H9 (cell line): Measurements from ENCODE around the gene LRIG3. TPM values are rescaled to one million over a fixed set of nuclear protein-coding genes. Genes with fewer than 3 reads are reported as not detected.

Experiments
- DNase-seq: peaks from one replicate; pipeline ENCODE4 v3.0.0-alpha.2; 2017
- H2AFZ ChIP-seq: one replicate; pipeline ENCODE4 v1.6.1; 2013; ENCODE audit warnings: mild to moderate bottlenecking, low read length, control low read depth, moderate library complexity
- H2AK5ac ChIP-seq: 2 replicates; pipeline ENCODE4 v1.6.1; 2013; ENCODE audit warnings: low read length, control low read depth, mixed read lengths; ENCODE audit not compliant: insufficient read length
- H2BK120ac ChIP-seq: one replicate; pipeline ENCODE4 v1.6.1; 2013; ENCODE audit warnings: low read depth, mild to moderate bottlenecking, low read length, control low read depth, inconsistent platforms; ENCODE audit not compliant: poor library complexity, severe bottlenecking
- H2BK12ac ChIP-seq: 2 replicates; pipeline ENCODE4 v1.6.1; 2013; ENCODE audit warnings: low read length, control low read depth, mixed read lengths, low read depth; ENCODE audit not compliant: insufficient read length
- H2BK15ac ChIP-seq: 2 replicates; pipeline ENCODE4 v1.6.1; 2013; ENCODE audit warnings: low read depth, low read length, control low read depth
- H2BK20ac ChIP-seq: one replicate; pipeline ENCODE4 v1.6.1; 2013; ENCODE audit warnings: low read depth, mild to moderate bottlenecking, low read length, control low read depth, inconsistent platforms; ENCODE audit not compliant: poor library complexity, severe bottlenecking
- H2BK5ac ChIP-seq: 2 replicates; pipeline ENCODE4 v1.6.1; 2013; ENCODE audit warnings: low read length, control low read depth, mixed read lengths; ENCODE audit not compliant: insufficient read length
- H3K14ac ChIP-seq: 2 replicates; pipeline ENCODE4 v1.6.1; 2013; ENCODE audit warnings: low read length, control low read depth; ENCODE audit not compliant: insufficient read depth
- H3K18ac ChIP-seq: 2 replicates; pipeline ENCODE4 v1.6.1; 2013; ENCODE audit warnings: low read depth, mild to moderate bottlenecking, mixed read lengths, low read length, control low read depth; ENCODE audit not compliant: insufficient read length
- H3K23ac ChIP-seq: 2 replicates; pipeline ENCODE4 v1.6.1; 2013; ENCODE audit warnings: low read length, control low read depth, mixed read lengths, low read depth; ENCODE audit not compliant: insufficient read length
- H3K23me2 ChIP-seq: 2 replicates; pipeline ENCODE4 v1.6.1; 2013; ENCODE audit warnings: low read depth, mild to moderate bottlenecking, mixed read lengths, low read length, control low read depth; ENCODE audit not compliant: insufficient read length, poor library complexity, severe bottlenecking
- H3K27ac ChIP-seq: 2 replicates; pipeline ENCODE4 v1.5.1; 2013; ENCODE audit warnings: low read length, control low read depth, mixed read lengths, low read depth; ENCODE audit not compliant: insufficient read length
- H3K27me3 ChIP-seq: 2 replicates; pipeline ENCODE4 v1.6.1; 2013; ENCODE audit warnings: low read length, control low read depth, inconsistent platforms; ENCODE audit not compliant: insufficient read depth
- H3K4ac ChIP-seq: 2 replicates; pipeline ENCODE4 v1.6.1; 2013; ENCODE audit warnings: low read depth, mild to moderate bottlenecking, control low read depth, inconsistent platforms, low read length, moderate library complexity
- H3K4me1 ChIP-seq: 2 replicates; pipeline ENCODE4 v1.6.1; 2013; ENCODE audit warnings: low read length, control low read depth, inconsistent platforms; ENCODE audit not compliant: insufficient read depth
- H3K4me2 ChIP-seq: 2 replicates; pipeline ENCODE4 v1.6.1; 2013; ENCODE audit warnings: low read length, control low read depth, mixed read lengths; ENCODE audit not compliant: insufficient read length, insufficient read depth
- H3K56ac ChIP-seq: 2 replicates; pipeline ENCODE4 v1.6.1; 2013; ENCODE audit warnings: low read depth, mild to moderate bottlenecking, mixed read lengths, low read length, control low read depth; ENCODE audit not compliant: insufficient read length
- H3K79me1 ChIP-seq: 2 replicates; pipeline ENCODE4 v1.6.1; 2013; ENCODE audit warnings: low read depth, mild to moderate bottlenecking, moderate library complexity, low read length, control low read depth, inconsistent platforms; ENCODE audit not compliant: insufficient read depth, poor library complexity, severe bottlenecking
- H3K79me2 ChIP-seq: 2 replicates; pipeline ENCODE4 v1.6.1; 2013; ENCODE audit warnings: low read length, control low read depth, inconsistent platforms; ENCODE audit not compliant: insufficient read depth
- H3K9ac ChIP-seq: 2 replicates; pipeline ENCODE4 v1.6.1; 2013; ENCODE audit warnings: low read length, control low read depth, mixed read lengths; ENCODE audit not compliant: insufficient read length; ENCODE audit errors: extremely low read depth
- H3K9me3 ChIP-seq: one replicate; pipeline ENCODE4 v1.6.1; 2013; ENCODE audit warnings: low read depth, low read length, inconsistent platforms; ENCODE audit not compliant: control insufficient read depth
- H3T11ph ChIP-seq: one replicate; pipeline ENCODE4 v1.6.1; 2013; ENCODE audit warnings: mild to moderate bottlenecking, low read length, control low read depth, inconsistent platforms
- H4K20me1 ChIP-seq: one replicate; pipeline ENCODE4 v1.6.1; 2013; ENCODE audit not compliant: control insufficient read depth, insufficient read length, insufficient read depth
- H4K5ac ChIP-seq: 2 replicates; pipeline ENCODE4 v1.6.1; 2013; ENCODE audit warnings: low read depth, mild to moderate bottlenecking, mixed read lengths, low read length, control low read depth; ENCODE audit not compliant: insufficient read length
- H4K8ac ChIP-seq: replicated peaks from 2 replicates; pipeline ENCODE4 v1.6.1; 2013; ENCODE audit warnings: low read length, control low read depth, mixed read lengths, low read depth; ENCODE audit not compliant: insufficient read length
- H4K91ac ChIP-seq: 2 replicates; pipeline ENCODE4 v1.6.1; 2013; ENCODE audit warnings: low read depth, mild to moderate bottlenecking, moderate library complexity, mixed read lengths, low read length, control low read depth; ENCODE audit not compliant: insufficient read length
- H3K27ac Mint-ChIP-seq, 3 experiments: 2 replicates in 2 of 3; 3 replicates in 1 of 3; pipeline ENCODE4 v1.8.0; 2020 to 2021; ENCODE audit warnings: mixed read lengths in 3 of 3, mild to moderate bottlenecking in 1 of 3, moderate library complexity in 1 of 3
- H3K27me3 Mint-ChIP-seq: 2 replicates; pipeline ENCODE4 v1.8.0; 2021; ENCODE audit warnings: low read depth, mild to moderate bottlenecking, moderate library complexity, mixed read lengths
- H3K36me3 Mint-ChIP-seq, 3 experiments: 2 replicates in 2 of 3; 3 replicates in 1 of 3; pipeline ENCODE4 v1.8.0; 2020 to 2021; ENCODE audit warnings: low read depth in 3 of 3, mixed read lengths in 3 of 3; ENCODE audit not compliant: insufficient read depth in 1 of 3
- H3K4me1 Mint-ChIP-seq, 2 experiments: 2 replicates each; pipeline ENCODE4 v1.8.0; 2020; ENCODE audit warnings: mixed read lengths in 2 of 2
- H3K4me3 Mint-ChIP-seq, 2 experiments: 2 replicates in 1 of 2; 3 replicates in 1 of 2; pipeline ENCODE4 v1.8.0; 2020 to 2021; ENCODE audit warnings: mild to moderate bottlenecking in 2 of 2, mixed read lengths in 2 of 2, moderate library complexity in 1 of 2
- H3K9me3 Mint-ChIP-seq, 2 experiments: 2 replicates in 1 of 2; 3 replicates in 1 of 2; pipeline ENCODE4 v1.8.0; 2020; ENCODE audit warnings: mild to moderate bottlenecking in 2 of 2, mixed read lengths in 2 of 2, moderate library complexity in 1 of 2
- WGBS: extraction: QIAGEN DNeasy Blood & Tissue Kit; methylation state at CpG from one replicate; pipeline ENCODE4 v1.1.7; 2013; ENCODE audit warnings: missing lambda C conversion rate, low lambda C conversion rate, mixed read lengths; ENCODE audit not compliant: insufficient read length; ENCODE audit errors: extremely low coverage; 5-methylcytosine and 5-hydroxymethylcytosine counted together
- total RNA-seq: library from RNA; stranded (reverse); gene quantifications from 2 replicates; pipeline ENCODE4 v1.2.1, GENCODE V29; 2021
- TF ChIP-seq, protein P1 (sequence below): fragments of 200-600 bp; sonication (generic); conservative IDR thresholded peaks from 3 replicates; pipeline ENCODE4 v1.8.0; 2021; ENCODE audit warnings: antibody characterized with exemption, mild to moderate bottlenecking

The LRIG3 gene
- total RNA-seq, 1 experiment from 2014 or later: 10.9 TPM

DNA sequence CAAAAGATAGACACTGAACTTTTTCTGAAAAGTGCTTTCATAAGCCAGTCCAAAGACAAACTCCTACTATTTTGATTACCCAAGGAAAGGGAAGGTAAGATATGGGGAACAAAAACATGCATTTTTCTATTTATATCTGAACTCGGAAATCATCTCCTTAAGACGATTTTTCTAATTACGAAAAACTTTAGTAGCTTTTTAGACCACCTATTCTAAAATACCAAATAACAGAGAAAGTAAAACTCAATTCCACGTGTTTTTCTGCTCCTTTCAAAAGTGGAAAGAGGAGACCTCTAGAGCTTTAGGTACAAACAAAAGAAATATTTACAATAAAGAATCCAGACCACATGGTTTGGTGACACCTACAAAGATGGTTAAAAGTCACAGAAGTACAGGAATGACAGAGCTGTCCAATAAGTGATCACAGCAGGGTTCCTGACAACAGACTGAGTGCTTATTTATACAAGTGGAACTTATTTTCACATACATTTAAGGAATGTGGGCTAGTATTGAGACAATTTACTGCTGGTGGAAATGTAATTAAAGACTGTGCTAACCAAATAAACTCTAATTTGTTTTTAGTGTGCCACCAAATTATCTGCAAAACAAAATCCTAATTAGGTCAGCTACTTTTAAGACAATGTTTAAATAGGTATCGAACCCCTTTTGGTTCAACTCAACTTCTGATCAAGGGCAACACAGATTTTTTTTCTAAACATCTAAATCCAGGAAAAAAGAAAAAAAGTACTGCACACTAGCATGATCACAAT, 2.4 kb downstream of the LRIG3 start:
- no peak overlapping the region for H3K27ac ChIP-seq
- H3K4me3 Mint-ChIP-seq: peak overlapping the region; percentile 29 to 60

More for the DNA sequence above, 2.4 kb downstream of the LRIG3 start:
- Histone ChIP-seq H2BK5ac (no peak overlapping the region), H3K18ac (no peak overlapping the region), H2BK120ac (no peak overlapping the region), H2BK20ac (no peak overlapping the region), H3T11ph (no peak overlapping the region), H3K14ac (no peak overlapping the region), H3K27me3 (peaks cover 2% of the 10 kb centered on the region; the same call in 1 of the 2 replicates), H4K8ac (no peak overlapping the region), H3K23ac (no peak overlapping the region), H2AFZ (no peak overlapping the region), H3K9me3 (no peaks in the 10 kb centered on the region), H2AK5ac (no peak overlapping the region), H3K79me2 (no peaks in the 10 kb centered on the region), H3K4ac (no peak overlapping the region), H4K20me1 (no peaks in the 10 kb centered on the region), H3K56ac (no peak overlapping the region), H3K23me2 (peaks cover 14% of the 10 kb centered on the region), H4K91ac (no peak overlapping the region), H2BK15ac (no peak overlapping the region), H3K4me1 (peaks cover 2% of the 10 kb centered on the region; the same call in 1 of the 2 replicates), H3K4me2 (no peak overlapping the region), H3K9ac (no peak overlapping the region), H3K79me1 (no peaks in the 10 kb centered on the region), H4K5ac (no peak overlapping the region), H2BK12ac (no peak overlapping the region)
- WGBS: no CpG with 5 or more reads among the region's 5 CpGs
- H3K27ac Mint-ChIP-seq: peak overlapping the region in 1 of 3 experiments; percentile 22; a peak in 3 of 7 replicates
- TF ChIP-seq, protein P1, sequence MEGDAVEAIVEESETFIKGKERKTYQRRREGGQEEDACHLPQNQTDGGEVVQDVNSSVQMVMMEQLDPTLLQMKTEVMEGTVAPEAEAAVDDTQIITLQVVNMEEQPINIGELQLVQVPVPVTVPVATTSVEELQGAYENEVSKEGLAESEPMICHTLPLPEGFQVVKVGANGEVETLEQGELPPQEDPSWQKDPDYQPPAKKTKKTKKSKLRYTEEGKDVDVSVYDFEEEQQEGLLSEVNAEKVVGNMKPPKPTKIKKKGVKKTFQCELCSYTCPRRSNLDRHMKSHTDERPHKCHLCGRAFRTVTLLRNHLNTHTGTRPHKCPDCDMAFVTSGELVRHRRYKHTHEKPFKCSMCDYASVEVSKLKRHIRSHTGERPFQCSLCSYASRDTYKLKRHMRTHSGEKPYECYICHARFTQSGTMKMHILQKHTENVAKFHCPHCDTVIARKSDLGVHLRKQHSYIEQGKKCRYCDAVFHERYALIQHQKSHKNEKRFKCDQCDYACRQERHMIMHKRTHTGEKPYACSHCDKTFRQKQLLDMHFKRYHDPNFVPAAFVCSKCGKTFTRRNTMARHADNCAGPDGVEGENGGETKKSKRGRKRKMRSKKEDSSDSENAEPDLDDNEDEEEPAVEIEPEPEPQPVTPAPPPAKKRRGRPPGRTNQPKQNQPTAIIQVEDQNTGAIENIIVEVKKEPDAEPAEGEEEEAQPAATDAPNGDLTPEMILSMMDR: no peak
- DNase-seq: no peak
- peaks cover 7 to 10% (median 7%) of the 10 kb centered on the region in 3 experiments; a peak in 6 of 7 replicates for H3K36me3 Mint-ChIP-seq
- no peaks in the 10 kb centered on the region for H3K9me3 Mint-ChIP-seq
- H3K4me1 Mint-ChIP-seq: peaks cover 47 to 48% of the 10 kb centered on the region in 2 experiments
- H3K27me3 Mint-ChIP-seq: peaks cover 9% of the 10 kb centered on the region
